ENCODE measurements around the gene FHDC1. TPM values are rescaled to one million over a fixed set of nuclear protein-coding genes. Genes with fewer than 3 reads are reported as not detected.

FHDC1 gene
- total RNA-seq, 1 donor from 2014 or later = 5.7 TPM

DNA sequence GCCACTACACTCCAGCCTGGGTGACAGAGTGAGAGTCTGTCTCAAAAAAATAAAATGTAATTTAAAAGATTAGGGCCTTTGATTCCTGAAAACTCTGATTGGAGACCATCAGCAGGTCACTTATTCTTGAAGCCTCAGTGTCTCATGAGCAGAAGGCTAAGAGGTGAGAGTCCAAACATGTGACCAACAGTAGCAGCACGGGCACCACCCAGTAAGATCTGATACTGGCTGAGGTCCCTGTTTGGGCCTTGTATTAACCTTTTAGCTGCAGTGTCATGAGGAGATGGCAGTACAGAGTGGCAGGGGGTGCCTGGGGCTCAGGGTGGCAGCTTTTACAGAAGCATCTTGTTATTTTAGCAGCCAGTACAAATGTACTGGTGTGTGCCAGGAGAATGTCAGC lies 89.3 kb downstream of the FHDC1 start:
- no peak for FAIRE-seq
- no peak for DNase-seq (ENCODE audit: low spot score in 2 of 2)

DNA sequence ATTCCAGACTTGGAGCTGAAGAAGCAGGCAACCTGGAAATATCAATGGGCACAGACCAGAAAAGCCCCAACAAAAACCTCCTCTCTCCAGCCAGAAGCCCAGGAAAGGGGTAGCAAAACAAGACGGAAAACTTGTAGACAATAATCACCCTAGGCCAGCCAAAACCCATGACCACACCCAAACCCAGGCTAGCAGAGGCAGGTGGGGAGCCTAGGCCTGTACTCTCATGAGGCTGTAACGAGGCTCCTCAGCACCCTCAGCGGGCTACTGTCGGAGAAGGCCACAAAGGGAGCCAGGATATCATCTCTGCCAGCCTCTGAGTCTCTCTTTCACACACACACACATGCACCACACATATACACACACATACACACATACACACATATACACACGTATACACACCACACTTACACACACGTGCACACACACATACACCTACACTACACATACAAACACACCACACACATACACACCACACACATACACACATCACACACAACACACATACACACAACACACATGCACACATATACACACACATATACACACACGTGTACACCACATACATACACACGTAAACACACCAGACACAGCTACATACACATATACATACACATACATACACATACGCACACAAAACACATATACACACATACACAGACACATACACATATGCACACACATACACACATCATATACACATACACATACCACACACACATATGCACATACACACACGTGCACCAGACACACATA lies 90.6 kb downstream of the FHDC1 start:
- DNase-seq (ENCODE audit: low spot score in 2 of 2) = no peak
- no peak for FAIRE-seq

DNA sequence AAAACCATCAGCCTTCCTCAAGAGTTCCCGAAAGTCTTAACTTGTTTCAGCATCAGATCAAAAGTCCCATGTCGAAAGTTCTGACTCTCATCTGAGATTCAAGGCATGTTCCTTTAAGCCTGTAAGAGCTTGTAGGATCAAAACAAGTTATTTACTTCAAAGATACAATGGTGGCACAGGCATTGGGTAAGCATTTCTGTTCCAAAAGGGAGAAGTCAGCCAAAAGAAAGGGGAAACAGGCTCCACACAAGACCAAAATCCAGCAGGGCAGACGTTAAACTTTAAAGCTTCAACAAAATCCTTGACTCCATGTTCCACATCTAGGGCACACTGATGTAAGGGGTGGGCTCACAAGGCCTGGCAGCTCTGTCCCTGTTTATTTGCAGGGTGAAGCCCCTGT lies 91.7 kb downstream of the FHDC1 start:
- FAIRE-seq = no peak
- DNase-seq (ENCODE audit: low spot score in 2 of 2) = no peak

DNA sequence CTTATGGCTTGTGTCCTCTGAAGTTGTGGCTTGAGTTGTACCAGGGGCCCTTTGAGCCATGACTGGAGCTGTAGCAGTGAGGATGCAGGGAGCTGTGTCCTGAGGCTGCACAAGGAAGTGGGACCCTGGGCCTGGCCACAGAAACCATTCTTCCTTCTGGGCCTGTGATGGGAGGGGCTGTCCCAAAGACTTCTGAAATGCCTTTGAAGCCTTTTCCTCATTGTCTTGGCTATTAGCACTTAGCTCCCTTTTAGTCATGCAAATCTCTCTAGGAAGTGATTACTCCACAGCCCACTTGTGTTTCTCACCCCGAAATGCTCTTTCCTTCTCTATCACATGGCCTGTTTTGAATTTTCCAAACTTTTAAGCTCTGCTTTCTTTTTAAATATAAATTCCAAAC lies 92.4 kb downstream of the FHDC1 start:
- DNase-seq (ENCODE audit: low spot score in 2 of 2) (no peak), FAIRE-seq (no peak)

Other genes with a start within 250 kb of the FHDC1 start
- gene TIGD4, start 156.6 kb upstream of the FHDC1 start, total RNA-seq = 3.3 TPM
- 50.5 TPM for gene ARFIP1, start 156.4 kb upstream of the FHDC1 start, total RNA-seq